Stimulated activated naive CD8-positive, alpha-beta T cell treated with anti-CD3 and anti-CD28 coated beads, Interleukin-15, amount 100 ng/mL, for 72 hours (primary cell): Measurements from ENCODE around the gene POLR1E.
A peak's percentile ranks its signal among the peaks of the same experiment; 100 is the strongest.
"Not testable (repeated sequence)": the region's sequence is repeated elsewhere in the genome, so short reads cannot be mapped to it uniquely, and the experiment has no call there.

Experiments
- ATAC-seq: fragments of 150-1000 bp; cut with Tn5 transposase; 2 replicates; pipeline ENCODE4 v1.10.0; 2021; ENCODE audit warnings: mild to moderate bottlenecking, moderate library complexity
- DNase-seq, 2 donors: peaks; one replicate each; pipeline ENCODE4 v3.0.0; 2021 to 2022
- H3K27ac Mint-ChIP-seq, 2 donors: one replicate each; pipeline ENCODE4 v1.8.0; 2022; ENCODE audit warnings: mild to moderate bottlenecking in 2 of 2, mixed read lengths in 2 of 2, moderate library complexity in 2 of 2
- H3K27me3 Mint-ChIP-seq: one replicate; pipeline ENCODE4 v1.8.0; 2022; ENCODE audit warnings: mixed read lengths
- H3K4me1 Mint-ChIP-seq: one replicate; pipeline ENCODE4 v1.8.0; 2022; ENCODE audit warnings: mild to moderate bottlenecking, mixed read lengths
- H3K4me3 Mint-ChIP-seq, 2 donors: one replicate each; pipeline ENCODE4 v1.8.0; 2022; ENCODE audit warnings: mild to moderate bottlenecking in 2 of 2, mixed read lengths in 2 of 2, moderate library complexity in 1 of 2
- H3K9me3 Mint-ChIP-seq, 2 donors: one replicate each; pipeline ENCODE4 v1.8.0; 2022; ENCODE audit warnings: mixed read lengths in 2 of 2

POLR1E gene

DNA sequence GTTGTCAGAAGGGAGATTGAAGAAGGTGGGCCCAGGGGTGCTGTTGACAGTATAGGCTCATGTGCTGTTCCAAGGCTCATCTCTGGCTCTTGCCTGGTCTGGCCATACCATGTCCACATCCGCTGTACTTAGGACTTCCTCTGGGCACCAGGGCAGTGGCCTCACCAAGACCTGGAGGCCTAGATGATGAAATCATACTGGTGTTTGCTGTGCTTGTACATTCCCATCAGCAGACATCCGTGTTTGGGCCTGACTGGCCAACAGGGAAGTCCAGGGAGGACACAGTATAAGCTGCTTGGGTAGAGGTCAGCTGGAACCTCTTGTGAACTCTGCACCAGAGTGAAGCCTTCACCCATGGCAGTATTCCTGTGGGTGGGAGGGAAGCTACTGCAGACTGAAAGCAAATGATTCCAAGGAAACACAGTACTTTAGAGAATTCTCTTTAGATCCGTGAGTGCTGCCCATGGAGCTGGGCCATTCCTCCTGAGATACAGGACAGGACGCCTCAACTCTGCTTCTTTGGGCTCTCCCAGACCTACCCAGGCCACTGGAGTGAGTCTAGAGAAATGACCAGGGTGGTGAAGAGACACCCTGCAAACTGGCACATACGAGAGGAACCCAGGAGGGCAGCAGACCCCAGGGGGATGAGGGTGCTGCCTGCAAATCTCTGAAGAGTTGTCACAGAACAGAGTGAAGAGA lies 22.5 kb downstream of the POLR1E start:
- H3K27ac Mint-ChIP-seq: peak overlapping the region in 1 of 2 donors; percentile 14

DNA sequence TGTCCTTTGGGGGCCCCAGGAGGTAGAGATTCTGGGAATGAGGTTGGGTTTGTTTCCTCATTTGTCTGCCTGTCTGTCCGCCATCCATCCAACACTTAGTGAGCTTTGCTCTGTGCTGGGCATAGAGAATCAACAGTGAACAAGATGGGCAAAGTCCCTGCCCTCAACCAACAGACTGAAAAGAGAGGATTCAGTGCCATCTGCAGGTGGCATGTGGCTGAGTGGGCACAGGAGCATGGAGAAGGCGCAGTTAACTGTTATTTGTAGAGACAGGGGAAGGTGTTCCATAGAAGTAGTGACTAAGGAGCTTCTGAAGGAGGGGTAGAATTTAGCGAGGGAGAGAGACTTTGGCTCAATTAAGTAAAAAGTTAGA lies 23.1 kb downstream of the POLR1E start:
- no peak for DNase-seq
- no peaks in the 10 kb centered on the region for H3K9me3 Mint-ChIP-seq
- no peak overlapping the region for H3K27ac Mint-ChIP-seq
- peaks cover 3% of the 10 kb centered on the region for H3K4me1 Mint-ChIP-seq
- no peaks in the 10 kb centered on the region for H3K27me3 Mint-ChIP-seq
- H3K4me3 Mint-ChIP-seq: no peak overlapping the region
- no peak for ATAC-seq

More for the DNA sequence above, 22.5 kb downstream of the POLR1E start:
- Mint-ChIP-seq H3K4me3 (no peak overlapping the region), H3K4me1 (peaks cover 8% of the 10 kb centered on the region), H3K9me3 (no peaks in the 10 kb centered on the region), H3K27me3 (no peaks in the 10 kb centered on the region)
- ATAC-seq (no peak), DNase-seq (no peak)

DNA sequence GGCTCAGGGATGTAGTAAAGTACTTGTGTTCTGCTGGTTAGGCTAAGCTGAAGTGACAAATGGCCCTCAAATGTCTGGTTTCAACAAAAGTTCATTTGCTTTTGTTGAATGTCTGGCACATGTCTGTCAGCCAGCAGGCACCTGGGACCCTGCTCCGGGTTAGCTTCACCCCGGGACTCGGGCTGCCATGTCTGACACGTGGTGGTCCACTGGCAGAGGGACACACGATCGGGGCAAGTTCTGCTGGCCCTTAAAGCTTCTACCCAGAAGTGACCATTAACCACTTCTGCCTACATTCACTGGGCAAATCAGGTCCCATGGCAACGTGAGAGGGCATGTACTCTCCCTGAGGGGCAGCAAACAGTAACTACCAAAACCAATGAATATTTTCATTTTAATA lies 23.8 kb downstream of the POLR1E start:
- no peaks in the 10 kb centered on the region for H3K27me3 Mint-ChIP-seq
- ATAC-seq (no peak), DNase-seq (no peak)

DNA sequence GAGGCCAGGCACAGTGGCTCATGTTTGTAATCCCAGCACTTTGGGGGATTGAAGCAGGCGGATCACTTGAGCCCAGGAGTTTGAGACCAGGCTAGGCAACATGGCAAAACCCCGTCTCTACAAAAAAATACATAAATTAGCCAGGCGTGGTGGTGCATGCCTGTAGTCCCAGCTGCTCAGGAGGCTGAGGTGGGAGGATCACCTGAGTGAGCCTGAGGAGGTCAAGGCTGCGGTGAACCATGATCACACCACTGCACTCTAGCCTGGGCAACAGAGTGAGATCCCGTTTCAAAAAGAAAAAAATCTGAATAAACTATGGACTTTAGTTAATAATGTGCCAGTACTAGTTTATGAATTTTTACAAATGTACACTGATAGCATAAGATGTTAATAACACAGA lies 24.3 kb downstream of the POLR1E start:
- not testable (repeated sequence) for H3K27me3 Mint-ChIP-seq

More for the DNA sequence above, 23.8 kb downstream of the POLR1E start:
- no peaks in the 10 kb centered on the region for H3K4me1 Mint-ChIP-seq
- no peaks in the 10 kb centered on the region for H3K9me3 Mint-ChIP-seq
- no peak overlapping the region for H3K27ac Mint-ChIP-seq
- no peak overlapping the region for H3K4me3 Mint-ChIP-seq

DNA sequence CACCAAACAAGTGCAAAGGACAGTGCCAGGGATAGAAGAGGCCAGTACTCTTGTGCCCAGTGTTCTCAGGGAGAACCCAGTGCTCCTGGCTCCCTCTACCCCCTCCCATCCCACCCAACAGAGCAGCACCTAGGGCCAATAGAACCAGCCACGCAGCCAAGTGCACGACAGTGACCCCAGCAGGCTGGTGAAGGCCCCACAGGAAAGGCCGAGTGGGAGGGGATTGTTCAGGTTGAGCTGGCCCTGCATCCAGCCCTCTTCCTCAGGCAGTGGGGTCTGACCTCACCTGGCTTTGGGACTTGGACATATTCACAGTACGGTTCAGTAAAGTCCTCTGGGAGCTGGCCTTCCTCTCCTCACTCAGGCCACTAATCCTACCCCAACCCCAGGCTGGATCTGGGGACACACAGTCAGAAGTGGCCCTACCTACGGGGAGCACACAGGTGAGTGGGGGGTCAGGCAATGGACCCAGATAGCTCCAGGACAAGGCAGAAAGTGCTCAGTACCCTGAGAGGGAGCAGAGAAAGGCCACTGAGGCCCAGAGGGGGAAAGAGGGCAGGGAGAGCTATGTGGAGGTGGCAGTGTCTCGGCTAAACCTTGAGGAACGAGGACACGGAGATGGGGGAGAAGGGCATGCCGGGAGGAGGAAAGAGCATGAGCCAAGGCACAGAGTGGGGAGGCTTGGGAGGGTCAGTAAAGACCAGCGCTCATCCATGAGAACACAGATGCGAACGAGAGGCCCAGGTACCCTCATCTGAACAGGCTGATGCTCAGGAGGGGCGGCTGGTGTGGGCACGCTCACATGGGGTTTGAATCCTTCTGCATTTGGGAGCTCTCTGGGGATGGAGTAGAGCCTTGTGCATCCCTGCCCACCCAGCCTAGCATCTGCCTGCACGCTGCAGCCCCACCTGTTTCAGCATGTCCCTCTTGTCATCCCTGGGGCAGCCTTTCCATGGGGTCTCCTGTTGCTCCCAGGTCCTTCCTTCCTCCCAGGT lies 25.6 kb downstream of the POLR1E start:
- DNase-seq (no peak), ATAC-seq (peak; percentile 45)
- peak overlapping the region in 1 of 2 donors; percentile 48 for H3K27ac Mint-ChIP-seq
- H3K27me3 Mint-ChIP-seq: no peaks in the 10 kb centered on the region
- no peaks in the 10 kb centered on the region for H3K4me1 Mint-ChIP-seq
- no peak overlapping the region for H3K4me3 Mint-ChIP-seq
- H3K9me3 Mint-ChIP-seq: no peaks in the 10 kb centered on the region

More for the DNA sequence above, 24.3 kb downstream of the POLR1E start:
- DNase-seq, H3K4me3 Mint-ChIP-seq, H3K9me3 Mint-ChIP-seq, ATAC-seq, H3K27ac Mint-ChIP-seq, H3K4me1 Mint-ChIP-seq: not testable (repeated sequence)

DNA sequence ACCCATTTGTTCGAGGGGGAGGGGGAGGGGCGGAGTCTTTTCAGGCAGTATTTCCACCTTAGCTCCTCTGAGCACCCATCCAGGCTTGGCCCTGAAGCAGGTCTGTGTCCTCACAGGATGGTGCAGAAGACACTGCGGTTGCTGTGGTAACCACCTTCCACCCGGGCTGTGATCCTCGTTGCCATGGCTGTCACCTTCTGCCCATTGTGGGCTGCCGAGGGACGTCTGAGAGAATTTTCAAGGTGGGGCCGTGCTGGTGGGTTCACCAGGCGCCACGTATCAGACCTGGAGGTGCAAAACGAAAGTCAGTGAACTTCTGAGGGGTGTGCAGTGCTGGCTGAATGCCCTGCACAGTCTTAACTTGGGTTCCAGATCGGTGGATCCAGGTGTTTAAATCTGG lies 26.7 kb downstream of the POLR1E start:
- no peaks in the 10 kb centered on the region for H3K4me1 Mint-ChIP-seq
- DNase-seq: no peak
- no peak for ATAC-seq
- no peak overlapping the region for H3K4me3 Mint-ChIP-seq
- H3K9me3 Mint-ChIP-seq: no peaks in the 10 kb centered on the region
- no peak overlapping the region for H3K27ac Mint-ChIP-seq
- H3K27me3 Mint-ChIP-seq: no peaks in the 10 kb centered on the region

DNA sequence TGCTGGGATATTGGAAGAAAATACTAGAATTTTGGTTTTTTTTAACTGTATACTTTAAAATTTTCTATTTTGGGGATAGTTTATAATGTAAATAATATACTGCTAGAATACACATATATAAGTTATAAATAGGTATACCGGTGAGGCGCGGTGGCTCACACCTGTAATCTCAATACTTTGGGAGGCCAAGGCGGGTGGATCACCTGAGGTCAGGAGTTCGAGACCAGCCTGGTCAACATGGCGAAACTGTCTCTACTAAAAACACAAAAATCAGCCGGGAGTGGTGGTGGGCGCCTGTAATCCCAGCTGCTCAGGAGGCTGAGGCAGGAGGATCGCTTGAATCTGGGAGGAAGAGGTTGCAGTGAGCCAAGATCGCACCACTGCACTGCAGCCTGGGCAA lies 28.7 kb downstream of the POLR1E start:
- not testable (repeated sequence) for H3K27me3 Mint-ChIP-seq, DNase-seq, H3K9me3 Mint-ChIP-seq, H3K4me1 Mint-ChIP-seq, ATAC-seq, H3K4me3 Mint-ChIP-seq, H3K27ac Mint-ChIP-seq

DNA sequence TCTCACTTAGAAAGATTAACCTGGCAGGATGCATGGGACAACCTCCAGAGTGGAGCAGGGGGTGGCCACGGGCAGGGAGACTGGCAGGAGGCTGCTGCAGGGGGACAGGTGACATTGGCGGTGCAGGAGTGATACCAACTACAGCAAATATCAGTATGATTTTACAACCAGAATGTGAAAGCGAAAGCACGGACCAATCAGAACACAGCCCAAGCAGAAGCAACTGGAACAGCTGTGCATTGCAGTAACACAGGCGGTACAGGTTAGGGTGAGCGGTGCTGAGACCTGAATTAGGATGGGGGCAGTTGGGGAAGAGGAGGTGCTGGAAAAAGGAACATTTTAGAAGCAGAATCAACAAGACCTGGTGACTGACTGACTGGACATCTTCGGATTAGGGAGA lies 29.3 kb downstream of the POLR1E start:
- peak overlapping the region in 1 of 2 donors; percentile 12 for H3K27ac Mint-ChIP-seq
- no peaks in the 10 kb centered on the region for H3K9me3 Mint-ChIP-seq
- ATAC-seq (no peak), DNase-seq (no peak)
- no peak overlapping the region for H3K4me3 Mint-ChIP-seq
- no peaks in the 10 kb centered on the region for H3K4me1 Mint-ChIP-seq
- no peaks in the 10 kb centered on the region for H3K27me3 Mint-ChIP-seq

DNA sequence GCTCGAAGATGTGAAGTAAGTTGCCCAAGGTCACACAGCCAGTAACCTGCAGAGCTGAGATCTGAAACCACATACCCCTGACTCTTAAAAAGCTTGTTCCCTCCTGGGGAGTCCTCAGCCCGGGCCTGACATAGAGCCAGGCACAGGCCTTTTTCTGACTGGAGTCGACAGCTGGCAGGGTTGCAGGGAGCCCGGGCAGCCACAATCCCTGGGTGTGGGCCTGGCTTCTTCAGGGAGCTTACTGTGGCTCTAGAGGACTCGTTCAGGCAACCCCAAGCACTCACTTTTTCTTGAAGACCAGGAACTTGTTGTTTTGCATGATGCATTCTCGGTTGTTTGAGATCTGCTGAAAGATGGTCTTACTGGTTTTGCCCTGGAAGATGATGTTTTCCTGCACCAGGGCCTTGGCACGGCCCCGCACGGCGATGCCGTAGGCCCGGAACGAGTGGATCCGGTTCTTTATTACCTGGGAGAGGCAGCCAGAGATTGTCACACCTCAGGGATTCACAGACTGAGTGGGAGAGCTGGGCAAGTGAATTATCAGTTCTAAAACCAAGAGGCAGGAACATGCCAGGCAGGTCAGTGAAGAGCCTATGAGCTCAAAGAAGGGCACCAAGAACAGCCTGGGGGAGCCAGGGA lies 30.0 kb downstream of the POLR1E start:
- H3K27me3 Mint-ChIP-seq: no peaks in the 10 kb centered on the region
- DNase-seq (no peak), ATAC-seq (no peak)
- no peaks in the 10 kb centered on the region for H3K9me3 Mint-ChIP-seq
- peak overlapping the region in 1 of 2 donors; percentile 20 for H3K27ac Mint-ChIP-seq
- no peaks in the 10 kb centered on the region for H3K4me1 Mint-ChIP-seq
- H3K4me3 Mint-ChIP-seq: no peak overlapping the region

DNA sequence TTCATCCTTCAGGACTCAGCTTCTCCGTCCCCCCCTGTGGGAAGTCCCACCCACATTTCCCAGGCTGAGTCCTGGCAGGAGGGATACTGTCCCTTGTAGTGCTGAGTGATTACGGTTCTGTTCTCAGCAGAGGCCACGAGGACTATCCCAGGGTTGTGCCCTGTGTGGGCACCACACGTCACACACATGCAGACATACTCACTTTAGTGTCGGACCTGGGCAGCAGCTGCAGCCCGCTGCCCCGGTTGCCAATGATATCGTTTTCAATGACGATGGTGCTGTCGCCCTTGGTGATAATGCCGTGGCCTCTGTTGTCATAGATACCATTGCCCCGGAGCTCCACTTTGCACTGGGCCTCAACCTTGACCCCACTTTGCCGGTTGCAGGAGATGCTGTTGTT lies 32.2 kb downstream of the POLR1E start:
- Mint-ChIP-seq H3K9me3 (no peaks in the 10 kb centered on the region), H3K27me3 (no peaks in the 10 kb centered on the region), H3K4me1 (no peaks in the 10 kb centered on the region), H3K4me3 (no peak overlapping the region), H3K27ac (no peak overlapping the region)
- DNase-seq (no peak), ATAC-seq (no peak)

DNA sequence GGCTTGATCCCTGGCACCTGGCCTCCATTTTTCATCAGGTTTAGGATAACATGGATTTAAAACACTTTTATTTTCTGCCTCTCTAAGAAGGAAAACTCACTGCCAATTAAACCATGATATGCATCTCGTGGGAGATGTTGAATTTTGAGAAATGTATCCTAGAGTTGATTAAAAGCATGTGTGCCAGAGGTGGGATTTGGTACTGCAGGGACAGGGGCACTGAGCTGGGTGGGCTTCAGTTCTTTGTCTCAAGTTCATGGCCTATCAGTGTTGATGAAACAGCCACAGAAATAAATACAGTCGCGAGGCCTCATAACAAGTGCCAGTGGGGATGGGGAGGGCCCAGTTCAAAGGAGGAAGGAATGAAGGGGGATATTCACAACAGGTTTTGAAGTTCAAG lies 34.9 kb downstream of the POLR1E start:
- ATAC-seq: no peak
- H3K27ac Mint-ChIP-seq: peak overlapping the region in 1 of 2 donors; percentile 81
- no peaks in the 10 kb centered on the region for H3K9me3 Mint-ChIP-seq
- no peaks in the 10 kb centered on the region for H3K27me3 Mint-ChIP-seq
- H3K4me3 Mint-ChIP-seq: no peak overlapping the region
- no peaks in the 10 kb centered on the region for H3K4me1 Mint-ChIP-seq
- DNase-seq: no peak

DNA sequence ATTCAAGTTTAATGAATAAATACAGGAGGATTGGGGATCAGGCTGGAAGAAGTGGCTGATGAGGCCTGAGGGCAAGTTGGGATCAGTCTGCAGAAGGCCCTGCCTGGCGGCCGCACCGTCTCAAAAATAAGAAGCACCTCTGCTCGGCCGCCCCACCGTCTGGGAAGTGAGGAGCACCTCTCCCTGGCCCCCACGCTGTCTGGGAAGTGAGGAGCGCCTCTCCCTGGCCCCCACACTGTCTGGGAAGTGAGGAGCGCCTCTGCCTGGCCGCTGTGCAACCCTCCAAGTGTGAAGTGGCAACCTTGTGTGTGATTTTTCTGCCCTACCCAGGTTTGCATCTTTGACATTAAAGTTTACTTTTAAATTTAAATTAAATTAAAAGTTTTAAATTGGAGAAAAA lies 35.4 kb downstream of the POLR1E start:
- Mint-ChIP-seq H3K4me1 (no peaks in the 10 kb centered on the region), H3K27me3 (no peaks in the 10 kb centered on the region), H3K4me3 (no peak overlapping the region), H3K27ac (peak overlapping the region in 1 of 2 donors; percentile 81), H3K9me3 (no peaks in the 10 kb centered on the region)
- ATAC-seq (no peak), DNase-seq (no peak)

DNA sequence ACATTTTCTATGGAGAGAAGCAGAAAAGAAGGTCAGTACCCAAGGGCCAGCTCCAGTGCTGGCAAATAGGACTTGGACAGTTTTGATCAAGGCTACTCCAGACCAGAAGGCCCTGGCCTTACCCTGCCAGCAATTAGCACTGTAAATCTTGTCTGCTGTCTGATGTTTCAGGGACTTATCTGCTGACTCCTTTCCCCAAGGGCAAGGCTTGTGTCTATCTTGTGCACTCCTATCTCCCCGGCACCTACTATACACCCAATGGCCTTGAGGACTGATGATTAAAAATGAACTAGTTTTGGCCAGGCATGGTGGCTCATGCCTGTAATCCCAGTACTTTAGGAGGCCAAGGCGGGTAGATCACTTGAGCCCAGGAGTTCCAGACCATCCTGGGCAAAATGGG lies 37.2 kb downstream of the POLR1E start:
- no peak for DNase-seq
- Mint-ChIP-seq H3K4me1 (no peaks in the 10 kb centered on the region), H3K27ac (peak overlapping the region in 1 of 2 donors; percentile 65), H3K4me3 (no peak overlapping the region), H3K27me3 (no peaks in the 10 kb centered on the region), H3K9me3 (no peaks in the 10 kb centered on the region)
- ATAC-seq: no peak

DNA sequence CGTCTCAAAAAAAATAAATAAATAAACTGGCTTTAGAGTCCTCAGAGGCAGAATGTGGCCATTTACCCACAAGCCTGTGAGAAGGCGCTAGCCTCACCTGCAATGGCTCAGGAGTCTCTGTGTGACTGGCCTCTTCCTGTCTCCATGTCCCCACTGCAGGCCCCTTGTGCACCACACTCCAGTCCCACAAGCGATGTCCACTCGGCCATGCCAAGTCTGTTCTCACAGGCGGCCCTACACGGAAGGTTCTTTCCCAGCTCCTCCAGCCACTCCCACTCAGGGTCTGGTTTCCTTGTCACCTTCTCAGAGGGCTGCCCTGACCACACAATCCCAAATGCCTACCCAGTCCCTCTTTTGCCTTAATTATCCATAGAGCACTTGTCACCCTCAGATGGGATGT lies 38.2 kb downstream of the POLR1E start:
- no peaks in the 10 kb centered on the region for H3K27me3 Mint-ChIP-seq
- no peaks in the 10 kb centered on the region for H3K9me3 Mint-ChIP-seq
- H3K4me1 Mint-ChIP-seq: peaks cover 4% of the 10 kb centered on the region
- DNase-seq (no peak), ATAC-seq (no peak)
- no peak overlapping the region for H3K4me3 Mint-ChIP-seq
- H3K27ac Mint-ChIP-seq: no peak overlapping the region

DNA sequence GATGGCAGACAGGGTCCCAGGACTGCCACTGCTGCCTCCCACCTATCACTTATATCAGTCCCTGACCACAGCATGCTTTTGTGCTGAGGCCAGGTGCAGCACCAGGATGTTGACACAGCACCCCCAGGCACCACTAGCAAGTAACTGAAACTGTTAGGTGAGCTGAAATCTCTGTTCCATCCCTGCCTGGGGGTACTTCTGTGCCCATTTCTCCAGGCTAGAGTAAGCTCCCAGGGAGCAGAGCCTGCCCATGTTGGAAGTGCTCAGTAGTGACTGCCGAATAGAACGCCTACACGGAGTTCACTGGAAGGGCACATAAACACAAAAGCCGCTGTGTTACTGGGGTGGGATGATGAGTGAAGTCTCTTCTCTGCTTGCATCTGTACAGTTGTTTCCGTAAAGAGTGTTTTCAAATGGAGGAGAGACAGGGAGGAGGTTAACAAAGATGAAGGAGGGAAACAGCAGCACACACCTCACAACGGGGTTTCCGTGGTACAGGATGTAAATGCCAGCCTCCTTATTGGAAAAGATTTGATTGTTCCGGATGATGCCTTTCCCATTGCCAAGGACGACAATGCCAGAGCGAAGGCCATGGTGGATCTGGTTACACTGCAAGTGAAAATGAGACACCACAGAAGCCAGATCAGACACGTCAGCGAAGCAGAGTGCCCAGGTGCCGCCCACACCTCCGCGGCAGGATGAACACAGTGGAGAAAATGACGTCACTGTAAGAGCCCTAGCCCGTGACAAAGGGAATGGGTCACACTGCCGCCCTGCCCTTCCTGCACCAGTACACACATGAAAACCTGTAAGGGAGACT lies 43.1 kb downstream of the POLR1E start:
- Mint-ChIP-seq H3K4me1 (peaks cover 8% of the 10 kb centered on the region), H3K27ac (peak overlapping the region in 1 of 2 donors; percentile 15), H3K4me3 (no peak overlapping the region), H3K27me3 (no peaks in the 10 kb centered on the region), H3K9me3 (no peaks in the 10 kb centered on the region)
- peak in 1 of 2 donors; percentile 41 for DNase-seq
- ATAC-seq: peak; percentile 77
